HT1080 (cell line): ENCODE results near the gene EPDR1. TPM values are rescaled to one million over a fixed set of nuclear protein-coding genes. Genes with fewer than 3 reads are reported as not detected.
"Not testable (repeated sequence)": the region's sequence is repeated elsewhere in the genome, so short reads cannot be mapped to it uniquely, and the experiment has no call there.

Experiments
- DNase-seq: peaks from one replicate; pipeline ENCODE4 v3.0.0-alpha.2; 2015; ENCODE audit warnings: low read depth
- total RNA-seq: library from RNA; depleted of rRNA; stranded (reverse); fragments of >200 nt; shearing (Covaris generic); gene quantifications from 2 replicates; pipeline ENCODE4 v1.2.3, GENCODE V29; 2014

EPDR1 gene
- total RNA-seq, 1 experiment from 2014 or later: 48.6 TPM

DNA sequence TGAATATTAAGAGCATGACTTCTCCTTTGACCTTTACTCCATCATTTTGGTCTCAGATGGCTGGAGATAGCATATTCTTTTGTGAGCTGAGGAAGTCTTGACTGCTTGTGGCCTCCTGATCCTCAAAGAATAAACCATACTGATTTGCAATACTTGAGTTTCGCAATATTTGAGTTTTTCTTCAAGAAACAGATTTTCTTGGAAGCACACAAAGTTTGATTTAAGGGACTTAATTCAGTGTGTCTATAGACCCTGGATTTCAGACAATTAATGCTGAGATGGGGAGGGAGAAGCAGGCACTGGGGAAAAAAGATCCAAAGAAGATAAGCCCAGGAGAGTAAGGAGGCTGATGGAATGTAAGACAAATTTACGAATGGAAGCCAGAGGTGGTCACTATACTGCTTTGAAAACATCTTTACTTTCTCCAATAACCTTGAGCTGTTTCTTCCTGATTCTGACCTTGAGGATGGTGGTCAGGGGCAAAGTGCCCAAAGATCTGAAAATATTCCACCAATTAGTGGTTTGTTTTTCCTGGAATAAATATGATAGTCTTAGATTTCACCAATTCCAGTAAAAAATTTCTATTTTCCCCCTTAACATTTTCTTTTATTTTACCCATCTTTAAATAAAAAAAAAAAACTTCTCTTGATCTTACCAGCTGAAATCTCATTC lies 7.5 kb downstream of the EPDR1 start:
- DNase-seq: no peak

DNA sequence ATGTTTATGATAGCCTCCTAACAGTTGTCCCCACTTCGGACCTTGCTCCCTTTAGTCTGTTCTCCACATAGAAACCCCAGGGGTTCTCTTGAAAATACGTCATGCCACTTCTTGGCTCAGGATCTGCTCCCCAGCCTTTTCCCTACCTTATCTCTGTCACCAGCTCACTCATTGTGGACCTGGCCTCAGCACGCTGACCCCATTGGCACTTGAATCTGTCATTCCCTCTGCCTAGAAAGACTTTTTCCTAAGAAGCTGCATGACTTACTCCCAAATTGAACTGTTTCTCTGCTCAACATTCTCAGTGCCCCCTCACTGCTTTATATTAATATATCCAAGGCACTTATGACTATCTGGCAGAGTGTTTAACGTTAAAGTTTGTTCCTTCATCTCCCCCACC lies 8.4 kb downstream of the EPDR1 start:
- DNase-seq: no peak

DNA sequence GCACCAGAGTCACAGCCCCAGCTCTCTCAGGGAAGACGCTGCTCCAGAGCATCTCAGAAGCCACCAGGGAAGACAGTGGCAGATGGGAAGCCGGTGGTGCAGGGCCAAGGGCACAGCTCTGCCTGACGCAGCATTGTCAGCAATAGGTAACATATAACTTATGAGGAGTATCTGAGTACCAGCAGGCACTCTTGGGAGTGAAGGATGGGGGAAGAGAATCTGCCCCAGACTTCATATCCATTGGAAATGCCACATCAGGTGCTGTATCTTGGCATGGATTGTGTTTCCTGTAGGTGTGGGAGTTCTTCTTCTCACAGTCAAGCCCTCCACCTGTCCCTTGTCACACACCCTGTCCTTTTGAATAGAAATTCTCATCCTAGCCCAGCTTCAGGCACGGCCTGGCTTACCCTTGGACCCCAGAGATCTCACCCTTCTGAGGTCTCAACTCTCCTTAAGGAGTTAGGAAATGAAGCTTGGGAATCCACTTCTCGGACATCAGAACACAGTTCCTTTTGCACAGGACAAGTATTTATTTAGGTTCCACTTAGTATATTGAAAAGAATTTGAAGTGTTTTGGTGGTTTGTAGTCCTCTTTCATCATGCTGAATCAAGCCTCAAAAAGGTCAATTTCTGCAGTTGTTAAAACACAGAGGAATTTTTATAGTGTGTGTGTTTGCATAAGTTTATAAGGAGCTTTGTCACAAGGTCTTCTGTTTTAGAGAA lies 9.9 kb downstream of the EPDR1 start:
- no peak for DNase-seq

DNA sequence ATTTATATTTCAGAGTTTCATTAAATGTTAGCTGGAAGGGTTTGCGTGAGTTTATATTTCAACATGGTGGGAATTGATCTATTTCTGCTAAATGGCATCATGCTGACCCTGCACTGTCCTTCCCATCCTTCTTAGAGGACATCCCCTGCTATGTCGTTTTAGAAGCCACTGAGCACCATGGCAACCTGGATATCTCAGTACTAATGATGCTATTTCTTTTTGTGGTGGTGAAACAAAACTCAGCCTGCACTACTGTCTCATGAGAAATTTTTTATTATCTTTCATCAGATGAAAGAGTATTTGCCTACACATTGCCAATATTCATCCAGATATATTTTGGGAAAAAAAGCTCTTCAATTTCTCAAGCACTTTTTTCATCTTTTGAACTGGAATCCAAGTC lies 12.1 kb downstream of the EPDR1 start:
- no peak for DNase-seq

GRCh38 chr7:37933018-37933566 lies 12.7 kb downstream of the EPDR1 start:
- DNase-seq: no peak

DNA sequence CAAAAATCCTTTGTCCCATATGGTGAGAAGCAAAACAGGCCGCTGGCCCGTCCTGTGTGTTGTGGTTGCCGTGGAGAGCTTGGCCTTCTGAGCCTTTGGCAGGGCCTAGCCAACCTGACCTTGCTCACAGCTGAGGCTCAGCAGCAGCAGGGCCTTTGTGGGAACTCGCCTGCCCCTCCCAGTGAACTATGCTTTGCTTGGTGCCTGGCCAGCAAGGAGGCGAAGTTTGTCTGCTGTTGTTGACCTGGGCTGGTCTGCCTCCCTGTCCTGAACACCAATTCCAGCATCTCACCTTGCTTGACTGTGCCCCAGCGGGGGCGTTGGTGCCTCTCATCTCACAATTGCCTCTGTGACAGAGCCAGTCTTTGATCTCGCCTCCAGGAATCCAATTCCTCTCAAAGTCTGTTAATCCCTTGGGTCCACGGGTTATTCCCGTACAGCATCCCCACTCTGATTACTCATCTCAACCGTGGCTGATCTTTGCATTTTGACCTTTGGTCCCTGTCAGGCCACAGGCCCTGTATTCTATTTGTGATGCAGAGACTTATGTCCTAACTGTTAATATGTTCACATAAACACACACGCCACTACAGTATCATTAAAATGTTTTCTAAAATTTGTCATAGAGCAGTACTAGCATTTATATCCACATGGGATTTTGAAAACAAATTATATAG lies 22.6 kb downstream of the EPDR1 start:
- no peak for DNase-seq

- DNase-seq: peak; percentile 25
Measured at GRCh38 chr7:37943905-37944736, 23.7 kb downstream of the EPDR1 start.

DNA sequence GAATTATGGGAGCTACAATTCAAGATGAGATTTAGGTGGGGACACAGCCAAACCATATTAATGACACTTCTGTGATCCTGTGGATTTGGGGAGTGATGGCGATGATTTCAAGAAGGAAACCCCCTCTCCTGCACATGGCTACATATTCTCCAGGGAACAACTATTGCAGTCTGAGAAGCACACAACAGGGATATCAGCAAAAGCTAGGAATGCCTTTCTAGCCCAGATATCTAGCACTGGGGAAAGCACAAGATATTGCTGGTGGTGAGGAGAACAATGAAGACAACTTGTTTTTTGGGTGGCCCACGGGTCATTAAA lies 24.3 kb downstream of the EPDR1 start:
- no peak for DNase-seq

DNA sequence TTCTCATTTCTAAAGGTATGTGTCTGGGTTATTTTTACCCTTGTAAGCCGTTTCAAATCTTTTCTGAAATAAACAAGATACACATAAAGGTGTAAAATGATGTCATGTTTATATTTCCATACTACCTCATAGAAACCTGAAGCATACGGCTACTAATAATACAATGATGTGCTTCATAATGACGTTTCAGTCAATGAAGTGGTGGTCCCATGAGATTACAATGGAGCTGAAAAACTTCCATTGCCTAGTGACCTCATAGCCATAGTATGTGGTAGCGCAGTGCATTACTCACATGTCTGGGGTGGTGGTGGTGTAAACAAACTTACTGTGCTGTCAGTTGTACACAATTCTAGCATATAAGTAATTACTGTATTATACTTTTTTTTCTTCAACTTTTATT lies 24.9 kb downstream of the EPDR1 start:
- DNase-seq: no peak

- DNase-seq: no peak
Measured at GRCh38 chr7:37947138-37947940, 26.9 kb downstream of the EPDR1 start.

DNA sequence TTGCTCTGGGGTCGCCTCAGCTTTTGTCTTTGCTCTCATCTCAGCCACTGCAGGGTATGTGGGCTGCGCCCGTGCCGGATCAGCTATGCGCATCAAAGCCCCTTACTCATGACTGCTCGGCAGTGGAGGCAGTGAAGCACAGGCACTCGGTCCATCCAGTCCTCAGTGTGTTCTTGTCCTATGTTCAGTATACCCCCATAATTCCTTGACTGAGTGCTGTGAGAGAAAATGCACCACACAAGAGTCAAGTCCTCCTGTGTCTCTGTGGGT lies 27.4 kb downstream of the EPDR1 start:
- DNase-seq: no peak

DNA sequence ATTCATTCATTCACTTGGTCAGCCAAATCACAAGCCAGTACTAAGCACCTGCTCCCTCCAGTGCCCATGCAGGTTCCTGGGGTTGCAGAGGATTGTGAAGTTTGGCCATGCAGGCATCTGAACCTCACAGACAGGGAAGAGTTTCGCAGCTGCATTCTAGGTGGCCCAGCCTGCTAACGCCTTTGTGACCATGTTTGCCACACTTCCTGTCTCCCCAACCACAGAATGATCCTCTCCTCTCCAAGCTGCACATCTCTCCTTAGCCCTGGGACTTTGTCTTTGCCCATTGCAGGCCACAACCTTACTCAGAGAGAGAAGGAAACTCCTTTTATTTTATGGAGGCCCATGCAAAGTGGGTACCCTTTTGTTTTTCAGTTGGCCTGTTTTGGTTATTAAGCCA lies 31.8 kb downstream of the EPDR1 start:
- no peak for DNase-seq

GRCh38 chr7:37954217-37954616 lies 33.8 kb downstream of the EPDR1 start:
- DNase-seq: not testable (repeated sequence)

DNA sequence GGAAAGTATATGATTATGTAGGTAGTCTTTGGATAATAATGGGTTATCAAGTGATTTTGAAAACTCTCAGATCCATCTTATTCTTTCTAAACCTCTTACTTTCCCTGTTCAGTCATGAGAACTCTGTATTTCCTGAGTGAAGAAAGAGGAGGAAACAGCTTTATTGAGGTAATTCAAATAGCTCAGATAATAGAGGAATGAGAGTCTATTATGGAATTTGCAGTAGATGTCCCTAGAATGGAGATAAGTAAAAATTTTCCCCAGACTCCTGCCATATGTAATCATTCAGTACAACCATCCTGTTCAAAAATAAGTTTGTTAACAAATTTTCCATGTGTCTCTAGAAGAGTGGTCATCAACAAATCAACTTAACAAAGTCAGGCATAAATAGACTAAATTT lies 36.4 kb downstream of the EPDR1 start:
- DNase-seq: no peak

GRCh38 chr7:37957221-37957970 lies 37.0 kb downstream of the EPDR1 start:
- DNase-seq: no peak

- no peak for DNase-seq
Measured at GRCh38 chr7:37960483-37960882, 40.0 kb downstream of the EPDR1 start.

DNA sequence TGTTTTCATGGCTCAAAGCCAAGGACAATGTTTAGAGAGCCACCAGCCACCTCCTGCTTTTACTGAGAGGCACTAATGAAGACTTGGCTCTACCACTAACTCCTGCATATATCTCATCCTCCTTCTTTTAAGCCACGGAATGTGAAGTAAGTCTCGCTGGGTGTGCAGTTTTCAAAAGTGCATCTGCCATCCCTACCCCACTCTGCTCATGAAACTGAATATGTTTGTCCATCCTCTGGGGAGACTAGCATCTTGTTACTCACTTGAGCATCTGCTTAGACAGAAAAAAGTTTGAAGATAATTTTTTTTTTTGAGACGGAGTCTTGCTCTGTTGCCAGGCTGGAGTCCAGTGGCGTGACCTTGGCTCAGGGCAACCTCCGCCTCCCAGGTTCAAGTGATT lies 40.8 kb downstream of the EPDR1 start:
- no peak for DNase-seq

GRCh38 chr7:37964196-37964595 lies 43.8 kb downstream of the EPDR1 start:
- DNase-seq: no peak

DNA sequence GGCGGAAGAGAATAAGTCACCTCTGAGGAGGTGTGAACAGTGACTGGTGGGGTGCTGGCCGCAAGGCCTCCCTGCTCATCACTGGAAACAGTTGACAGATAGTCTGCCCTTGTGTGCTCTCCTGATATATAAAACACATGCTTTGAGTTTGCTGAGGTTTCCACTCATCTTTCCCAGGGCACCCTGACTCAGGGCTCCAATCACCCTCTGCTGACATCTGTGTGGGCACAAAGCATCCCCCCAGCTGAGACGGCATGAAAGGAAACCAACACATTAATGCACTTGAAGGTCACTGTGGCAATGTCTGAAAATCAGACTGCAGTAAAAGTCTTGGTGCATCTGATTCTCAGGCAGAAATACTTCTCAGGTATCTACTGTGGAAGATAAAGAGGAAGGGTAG lies 49.8 kb downstream of the EPDR1 start:
- no peak for DNase-seq

DNA sequence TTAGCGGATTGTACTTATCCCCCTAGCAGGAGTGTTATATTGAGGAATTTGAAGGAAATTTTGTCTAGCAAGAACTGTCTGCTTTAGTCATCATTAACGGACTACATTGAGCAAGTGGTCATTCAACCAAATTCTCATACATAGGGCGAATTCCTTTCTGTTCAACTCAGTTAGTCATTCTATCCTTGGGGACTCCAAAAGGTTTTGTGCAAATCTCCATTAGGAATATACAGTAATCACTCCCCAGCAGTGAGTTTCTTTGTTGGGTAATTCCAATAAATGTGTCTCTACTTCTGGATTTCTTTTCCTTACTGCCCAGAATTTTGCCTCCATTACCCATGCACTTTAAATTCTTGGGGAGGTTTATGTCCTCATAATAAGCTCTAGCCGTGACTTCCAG lies 51.1 kb downstream of the EPDR1 start:
- DNase-seq: no peak
